A172 (cell line): ENCODE results near the gene RNF4. TPM values are rescaled to one million over a fixed set of nuclear protein-coding genes. Genes with fewer than 3 reads are reported as not detected.
"Not testable (repeated sequence)": the region's sequence is repeated elsewhere in the genome, so short reads cannot be mapped to it uniquely, and the experiment has no call there.

ENCODE experiments used
- DNase-seq: peaks from one replicate; pipeline ENCODE4 v3.0.0-alpha.2; 2015; ENCODE audit warnings: low spot score
- total RNA-seq: library from RNA; depleted of rRNA; stranded (reverse); fragments of >200 nt; shearing (Covaris generic); gene quantifications from 2 replicates; pipeline ENCODE4 v1.2.3, GENCODE V29; 2014

Gene RNF4
- total RNA-seq, 1 experiment from 2014 or later = 55.6 TPM

DNA sequence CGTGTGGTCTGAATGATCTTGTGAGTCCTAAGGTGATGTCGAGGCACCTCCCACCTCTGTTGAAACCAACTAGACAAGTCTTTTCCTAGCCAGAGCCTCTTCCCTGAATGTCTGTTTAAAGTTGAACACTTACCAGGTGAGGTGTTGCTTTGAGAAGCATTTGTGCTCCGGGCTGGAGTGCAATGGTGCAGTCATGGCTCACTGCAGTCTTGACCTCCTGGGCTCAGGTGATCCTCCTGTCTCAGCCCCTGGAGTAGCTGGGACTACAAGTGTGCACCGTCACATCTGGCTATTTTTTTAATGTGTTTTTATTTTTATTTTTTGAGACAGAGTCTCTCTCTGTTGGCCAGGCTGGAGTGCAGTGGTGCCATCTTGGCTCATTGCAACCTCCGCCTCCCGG lies 18.1 kb downstream of the RNF4 start:
- DNase-seq = no peak

DNA sequence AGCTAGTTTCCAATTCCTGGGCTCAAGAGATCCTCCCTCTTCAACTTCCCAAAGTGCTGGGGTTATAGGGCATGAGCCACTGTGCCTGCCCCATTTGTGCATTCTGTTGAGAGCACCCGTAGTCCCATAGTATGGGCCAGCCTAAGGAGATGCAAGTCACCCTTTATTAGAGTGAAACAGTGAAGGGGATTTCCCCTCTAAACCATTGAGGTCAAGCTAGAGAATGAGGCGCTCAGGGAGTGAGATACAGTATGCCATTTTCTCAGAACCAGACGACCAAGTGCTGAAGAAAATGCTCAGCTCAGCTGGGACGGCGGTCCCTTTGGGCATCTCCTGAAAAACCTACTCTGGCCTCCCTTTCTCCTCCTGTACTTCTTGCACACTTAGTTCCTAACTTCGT lies 18.7 kb downstream of the RNF4 start:
- no peak for DNase-seq

DNA sequence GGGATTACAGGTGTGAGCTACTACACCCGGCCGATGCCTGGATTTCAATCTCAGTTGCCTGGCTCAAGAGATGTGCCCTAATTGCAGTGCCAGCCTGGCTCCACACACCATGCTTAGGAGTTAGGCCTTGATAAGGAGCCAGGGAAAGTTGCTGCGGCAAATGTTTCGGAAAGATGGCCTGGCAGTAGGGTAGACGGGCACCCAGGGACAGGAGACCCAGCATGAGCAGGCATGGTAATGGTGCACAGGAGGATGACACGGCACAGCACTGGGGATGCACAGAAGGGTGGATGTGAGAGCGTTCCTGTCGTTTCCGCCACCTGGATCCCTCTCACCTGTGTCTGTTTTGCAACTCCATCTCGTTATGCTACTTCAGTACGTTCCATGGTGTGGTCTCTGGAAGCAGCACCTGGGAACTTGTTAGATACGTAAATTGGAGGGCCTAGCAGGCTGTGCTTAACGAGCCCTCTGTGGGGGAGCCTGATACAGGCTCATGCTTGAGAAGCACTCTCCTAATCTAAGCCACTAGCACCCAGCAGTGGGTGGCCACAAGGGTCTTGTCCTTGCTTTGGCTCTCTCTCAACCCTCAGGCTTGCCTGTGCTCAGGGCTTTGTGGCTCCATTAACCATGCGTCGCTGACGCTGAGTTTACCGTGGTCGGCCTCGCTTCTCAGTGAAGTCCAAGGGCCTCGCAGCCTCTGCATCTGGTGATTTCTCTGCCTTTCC lies 20.3 kb downstream of the RNF4 start:
- DNase-seq = no peak

GRCh38 chr4:2489841-2490552 lies 21.1 kb downstream of the RNF4 start:
- no peak for DNase-seq

DNA sequence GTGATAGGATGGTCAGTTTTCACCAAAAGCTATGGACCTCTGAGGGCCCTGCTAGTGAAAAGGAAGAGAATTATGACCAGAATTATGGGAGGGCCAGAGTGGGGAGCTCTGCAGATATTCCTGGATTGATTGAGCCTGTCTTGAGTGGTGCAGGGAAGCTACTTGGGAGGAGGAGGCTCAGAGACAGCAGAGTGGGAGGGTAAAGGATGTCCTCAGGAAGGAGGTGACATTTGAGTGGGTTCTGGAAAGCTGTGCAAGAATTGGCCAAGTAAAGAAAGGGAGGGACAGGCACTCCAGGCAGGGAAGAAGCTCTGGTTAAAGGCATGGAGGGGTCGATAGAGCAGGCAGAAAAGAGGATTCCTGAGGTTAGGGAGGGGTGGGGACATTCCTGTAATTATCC lies 24.1 kb downstream of the RNF4 start:
- DNase-seq = no peak

DNA sequence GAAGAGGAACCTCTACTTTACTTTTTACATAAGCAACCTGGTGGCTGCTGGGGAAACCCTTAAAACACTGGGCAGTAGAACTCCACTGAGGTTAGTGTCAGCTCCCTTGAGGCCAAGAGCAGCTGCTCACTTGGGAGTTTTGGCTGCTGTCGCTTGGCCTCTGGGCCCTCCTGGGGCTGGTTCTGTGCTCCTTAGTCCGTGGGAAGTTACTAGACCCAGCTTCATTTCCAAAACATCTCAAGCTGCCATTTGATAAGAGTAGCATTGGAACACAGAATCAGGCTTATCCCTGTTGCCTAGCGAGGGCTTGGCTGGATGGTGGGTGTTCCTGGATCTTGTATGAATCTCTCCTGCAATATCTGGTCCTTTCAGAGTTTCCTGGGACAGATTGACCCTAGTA lies 26.1 kb downstream of the RNF4 start:
- DNase-seq = no peak

GRCh38 chr4:2497324-2497723 lies 28.4 kb downstream of the RNF4 start:
- no peak for DNase-seq

GRCh38 chr4:2497931-2498330 lies 29.0 kb downstream of the RNF4 start:
- DNase-seq = no peak

DNA sequence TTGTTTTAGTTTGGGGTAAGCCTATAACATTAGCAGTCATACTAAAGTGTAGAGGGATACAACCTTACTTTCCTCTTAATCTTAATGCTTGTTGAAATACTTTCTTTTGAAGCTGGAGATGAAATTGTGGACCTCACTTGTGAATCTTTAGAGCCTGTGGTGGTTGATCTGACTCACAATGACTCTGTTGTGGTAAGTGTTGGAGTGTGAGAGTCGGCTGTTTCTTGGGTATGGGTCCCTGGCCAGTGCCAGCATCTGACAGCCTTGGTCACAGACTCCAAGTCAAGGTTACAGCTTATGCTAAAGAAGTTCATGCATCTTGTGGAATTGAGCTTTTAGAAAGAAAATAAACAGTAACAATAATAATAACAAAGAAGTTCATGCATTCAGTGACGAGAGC lies 31.6 kb downstream of the RNF4 start:
- DNase-seq = no peak

DNA sequence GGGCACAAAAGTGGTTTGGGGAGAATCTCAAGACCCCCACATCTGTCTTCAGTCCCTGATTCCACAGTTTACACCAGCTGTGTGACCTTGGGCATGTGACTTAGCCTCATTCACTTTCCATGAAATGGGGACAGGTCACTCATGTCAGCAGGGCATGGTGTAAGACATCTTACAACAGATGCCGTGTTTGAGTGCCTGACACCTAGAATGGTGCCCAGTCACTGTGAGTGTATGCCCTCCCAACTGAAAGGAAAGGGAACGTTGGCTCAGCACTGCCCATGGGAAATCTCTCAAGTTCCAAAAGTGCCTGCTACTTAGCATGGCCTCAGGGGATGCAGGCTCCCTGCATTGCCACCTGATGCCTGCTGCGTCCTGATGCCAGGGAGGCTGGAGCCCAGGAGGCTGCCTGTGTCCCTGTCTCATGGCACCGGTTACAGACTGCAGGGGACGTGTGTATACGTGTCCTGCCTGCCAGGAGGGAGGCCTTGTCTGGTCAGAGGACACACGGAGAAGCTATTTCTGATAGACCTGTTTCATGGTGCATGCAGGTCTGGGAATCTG lies 32.2 kb downstream of the RNF4 start:
- no peak for DNase-seq

GRCh38 chr4:2503809-2504208 lies 34.9 kb downstream of the RNF4 start:
- no peak for DNase-seq

- no peak for DNase-seq
Observed at GRCh38 chr4:2507259-2507658, 38.4 kb downstream of the RNF4 start.

GRCh38 chr4:2507855-2508254 lies 38.9 kb downstream of the RNF4 start:
- DNase-seq = no peak

DNA sequence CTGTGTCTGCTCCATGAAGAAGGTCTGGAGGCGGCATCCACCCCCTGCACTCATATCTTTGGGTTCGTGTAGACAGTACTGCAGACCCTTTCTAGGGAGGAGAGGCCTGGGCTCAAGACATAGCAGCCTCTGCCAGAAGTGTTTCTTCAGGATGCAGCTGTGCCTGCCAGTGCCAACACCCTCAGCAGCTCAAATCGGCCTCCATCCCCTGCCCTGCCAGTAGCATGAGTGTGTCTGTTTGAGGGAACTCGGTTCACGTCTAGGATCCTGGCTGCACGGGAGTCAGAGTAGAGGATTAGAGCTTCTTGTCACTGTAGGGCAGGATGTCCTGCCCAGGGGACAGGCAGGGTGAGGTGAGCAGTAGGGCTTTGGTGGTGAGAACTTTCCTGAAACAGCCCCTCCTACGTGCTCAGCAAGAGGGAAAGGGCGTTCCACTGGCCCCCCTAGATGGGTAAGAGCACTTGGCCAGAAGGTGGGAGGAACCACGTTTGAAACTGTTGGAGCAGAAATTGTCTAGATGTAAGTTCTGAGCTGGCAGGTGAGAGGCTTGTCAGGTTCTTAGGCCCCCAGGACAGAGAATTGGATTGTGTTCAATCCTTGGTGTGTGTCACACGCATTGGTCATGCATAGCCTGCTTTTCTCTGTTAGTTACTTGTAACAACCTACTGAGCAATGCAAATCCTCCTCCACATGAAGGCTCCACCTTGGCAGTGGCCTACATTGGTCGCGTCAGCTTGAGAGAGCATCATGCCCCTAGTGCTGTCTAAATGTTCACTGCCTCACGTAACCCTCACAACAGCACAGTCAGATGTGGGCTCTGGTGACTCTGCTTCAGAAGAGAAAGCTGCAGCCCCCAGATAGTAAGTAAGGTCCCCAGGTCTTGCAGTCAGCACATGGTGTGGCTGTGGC lies 41.7 kb downstream of the RNF4 start:
- no peak for DNase-seq

DNA sequence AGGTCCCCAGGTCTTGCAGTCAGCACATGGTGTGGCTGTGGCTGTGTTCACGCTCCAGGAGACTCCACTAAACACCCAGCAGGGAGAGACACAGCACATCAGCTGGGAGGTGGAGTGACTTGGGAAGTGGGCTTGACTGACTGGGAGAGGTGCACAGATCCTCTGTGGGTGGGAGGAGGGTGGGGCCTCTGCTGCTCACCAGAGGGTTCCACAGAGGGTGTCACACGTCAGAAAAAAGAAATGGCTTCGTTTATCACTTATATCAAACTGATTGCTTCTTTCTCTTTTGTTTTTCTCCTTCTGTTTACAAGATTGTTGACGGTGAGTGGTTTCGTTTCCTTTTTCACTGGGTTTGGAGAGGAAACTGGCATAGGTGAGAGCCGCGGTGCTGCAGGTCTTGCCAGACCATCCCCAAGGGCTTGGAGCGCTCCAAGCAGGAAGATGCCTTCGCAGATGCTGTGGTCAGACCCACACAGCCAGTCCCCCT lies 42.8 kb downstream of the RNF4 start:
- DNase-seq = no peak

GRCh38 chr4:2512396-2513135 lies 43.7 kb downstream of the RNF4 start:
- no peak for DNase-seq

DNA sequence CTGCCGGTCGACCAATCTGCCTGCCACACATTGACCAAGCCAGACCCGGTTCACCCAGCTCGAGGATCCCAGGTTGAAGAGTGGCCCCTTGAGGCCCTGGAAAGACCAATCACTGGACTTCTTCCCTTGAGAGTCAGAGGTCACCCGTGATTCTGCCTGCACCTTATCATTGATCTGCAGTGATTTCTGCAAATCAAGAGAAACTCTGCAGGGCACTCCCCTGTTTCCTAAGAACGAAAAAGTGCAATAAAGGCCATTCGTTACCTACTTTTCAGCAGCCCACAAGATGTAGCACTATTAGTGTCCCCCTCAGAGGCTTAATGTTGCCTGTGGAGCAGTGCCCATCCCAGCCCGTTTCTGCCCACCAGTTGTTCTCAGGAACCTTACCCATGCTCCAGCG lies 45.3 kb downstream of the RNF4 start:
- not testable (repeated sequence) for DNase-seq

- DNase-seq = not testable (repeated sequence)
Observed at GRCh38 chr4:2514944-2515343, 46.0 kb downstream of the RNF4 start.

- DNase-seq = no peak
Observed at GRCh38 chr4:2515830-2516550, 47.1 kb downstream of the RNF4 start.

DNA sequence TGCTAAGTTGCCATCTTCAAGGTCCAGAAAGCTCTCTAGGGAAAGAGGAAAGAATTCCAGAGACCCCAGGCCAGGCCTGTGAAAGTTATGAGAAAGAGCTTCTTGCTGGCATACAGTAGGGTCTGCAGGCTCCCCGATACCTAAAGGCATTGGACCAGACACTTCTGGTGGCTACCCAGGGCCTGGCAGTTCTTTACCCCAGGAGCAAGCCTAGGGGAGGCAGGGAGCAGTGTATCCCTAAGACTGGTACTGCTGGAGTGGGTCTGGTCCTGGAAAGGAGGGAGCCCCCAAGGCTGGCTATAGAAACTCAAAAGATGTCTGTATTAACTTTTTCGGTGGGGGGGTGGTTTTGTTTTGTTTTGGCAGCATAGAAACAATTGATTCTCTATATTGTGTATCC lies 47.7 kb downstream of the RNF4 start:
- DNase-seq = no peak

- no peak for DNase-seq
Observed at GRCh38 chr4:2526559-2526958, 57.7 kb downstream of the RNF4 start.
